ENCODE measurements around the gene LRRC4C.

LRRC4C gene

DNA sequence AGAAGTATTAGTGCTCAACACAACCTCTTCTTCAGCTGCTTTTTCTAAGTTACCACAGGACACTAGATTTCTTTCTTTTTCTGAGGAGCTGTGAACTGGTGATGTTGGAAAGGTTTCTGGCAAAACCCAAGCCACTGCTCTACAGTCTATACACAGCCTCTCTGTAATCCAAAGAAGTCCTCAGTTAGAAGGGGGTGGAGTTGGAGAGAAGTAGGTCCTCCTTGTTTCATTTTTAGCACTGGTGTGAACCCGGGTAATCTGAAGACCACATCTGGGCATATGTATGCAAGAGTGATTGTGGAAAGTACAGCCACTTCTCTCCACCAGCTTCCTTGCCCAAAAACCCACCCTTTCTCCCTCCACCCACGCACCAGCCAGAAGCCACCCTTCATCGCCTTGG, 1168.1 kb downstream of the LRRC4C start:
- no peak for DNase-seq (ENCODE audit: low spot score)

DNA sequence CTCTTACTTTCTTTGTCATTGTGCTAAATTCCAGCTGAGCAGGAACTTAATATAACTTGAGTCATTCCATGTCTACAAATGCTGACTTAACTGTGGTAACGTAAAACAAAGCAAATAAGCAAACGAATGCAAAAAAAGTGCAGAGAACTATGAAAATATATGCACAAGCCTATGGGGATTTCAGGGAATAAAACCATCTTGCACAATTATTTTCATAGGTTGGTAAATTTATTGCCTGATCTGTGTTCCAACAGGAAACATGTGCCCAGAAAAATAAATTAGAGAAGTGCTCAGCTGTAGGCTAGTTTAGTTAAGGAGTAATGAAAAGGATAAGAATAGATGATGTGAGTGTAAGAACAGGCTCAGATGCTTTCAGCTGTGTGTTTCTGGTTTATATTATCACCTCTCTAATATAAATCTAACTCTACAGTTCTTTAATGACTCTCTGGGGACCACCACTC, 1169.3 kb downstream of the LRRC4C start:
- DNase-seq (ENCODE audit: low spot score) = no peak

- DNase-seq (ENCODE audit: low spot score) = no peak
Observed at GRCh38 chr11:40289370-40289769, 1170.1 kb downstream of the LRRC4C start.

DNA sequence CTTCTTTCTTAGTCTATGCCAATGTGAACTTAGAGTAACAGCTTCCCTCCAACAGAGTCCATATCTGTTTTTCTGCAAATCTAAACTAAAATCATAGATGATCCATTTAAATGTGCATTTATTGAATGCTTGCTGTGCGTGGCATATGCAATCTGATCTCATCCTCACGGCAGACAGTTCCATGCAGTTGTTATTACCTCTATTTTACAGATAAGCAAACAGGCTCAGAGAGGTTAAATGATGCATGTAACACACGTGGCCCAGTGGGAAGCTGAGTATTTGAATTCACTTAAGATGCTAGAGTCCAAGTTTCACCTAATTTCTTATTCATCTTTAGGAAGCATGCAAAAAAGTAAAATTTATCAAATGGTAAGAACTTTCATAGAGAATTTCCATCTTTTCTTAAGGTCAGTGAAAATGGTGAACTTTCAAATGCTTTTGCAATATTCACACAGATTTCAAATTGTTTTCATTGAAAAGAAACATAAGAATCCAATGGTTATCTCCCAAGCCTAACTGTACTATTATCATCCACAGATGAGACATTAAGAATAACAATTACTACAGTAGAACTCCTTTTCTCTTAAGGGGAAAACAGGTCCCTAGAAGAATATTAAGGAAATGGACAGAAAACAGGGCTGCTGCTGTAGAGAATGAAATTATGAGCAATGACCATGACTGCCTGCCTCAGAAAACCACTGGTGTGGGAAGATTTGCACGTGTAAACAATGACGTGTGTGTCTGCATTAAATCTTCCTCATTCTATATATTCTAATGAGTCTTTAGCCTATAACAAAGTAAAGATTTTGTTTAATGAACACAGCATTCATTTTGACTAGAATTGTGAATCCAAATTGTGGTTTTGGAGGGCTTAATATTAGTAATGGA, 1171.3 kb downstream of the LRRC4C start:
- no peak for DNase-seq (ENCODE audit: low spot score)

DNA sequence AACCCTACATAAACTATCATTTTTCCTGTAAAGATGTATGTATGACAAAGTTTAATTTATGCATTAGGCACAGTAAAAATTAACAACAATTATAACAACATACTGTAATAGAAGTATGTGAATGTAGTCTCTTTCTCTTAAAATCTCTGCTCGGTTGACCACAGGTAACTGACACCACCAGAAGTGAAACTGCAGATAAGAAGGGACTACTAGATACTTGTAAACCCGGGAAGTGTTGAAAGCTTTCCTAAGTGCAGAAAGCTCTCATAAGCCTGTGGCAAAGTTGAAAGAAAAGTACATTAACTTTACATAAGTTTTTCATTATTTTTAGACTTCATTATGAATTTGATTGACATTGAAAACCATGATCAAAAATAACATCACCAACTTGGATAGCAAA, 1173.3 kb downstream of the LRRC4C start:
- no peak for DNase-seq (ENCODE audit: low spot score)

- DNase-seq (ENCODE audit: low spot score) = no peak
Observed at GRCh38 chr11:40285558-40285957, 1173.9 kb downstream of the LRRC4C start.

DNA sequence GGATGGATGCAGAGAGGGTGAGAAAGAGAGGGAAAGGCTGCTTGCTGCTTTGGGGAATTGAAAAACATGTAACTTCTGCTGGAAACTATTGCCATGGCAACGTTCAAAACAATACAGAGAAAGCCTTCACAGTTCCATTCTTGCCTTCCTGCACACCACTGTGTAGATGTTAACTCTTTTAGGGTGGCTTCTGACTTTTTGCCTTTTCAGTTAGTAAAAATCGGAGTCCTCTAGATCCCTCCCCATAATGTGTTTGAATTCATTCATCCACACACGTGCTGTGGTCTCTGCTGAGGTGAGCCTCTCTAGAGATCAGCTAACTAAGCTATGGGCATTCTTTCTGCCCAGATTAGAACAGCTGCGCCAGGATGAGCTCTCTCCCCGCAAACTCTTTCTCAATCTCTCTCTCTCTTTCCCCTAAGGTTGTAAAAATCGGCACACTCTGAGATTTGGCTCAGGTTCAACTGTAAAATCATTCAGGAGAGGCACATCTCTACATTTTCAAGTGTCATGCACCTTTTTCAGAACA, 1178.3 kb downstream of the LRRC4C start:
- no peak for DNase-seq (ENCODE audit: low spot score)

- DNase-seq (ENCODE audit: low spot score) = no peak
Observed at GRCh38 chr11:40280159-40281051, 1179.0 kb downstream of the LRRC4C start.

GRCh38 chr11:40276960-40277359, 1182.5 kb downstream of the LRRC4C start:
- DNase-seq (ENCODE audit: low spot score) = no peak

GRCh38 chr11:40274017-40274416, 1185.4 kb downstream of the LRRC4C start:
- DNase-seq (ENCODE audit: low spot score) = no peak

DNA sequence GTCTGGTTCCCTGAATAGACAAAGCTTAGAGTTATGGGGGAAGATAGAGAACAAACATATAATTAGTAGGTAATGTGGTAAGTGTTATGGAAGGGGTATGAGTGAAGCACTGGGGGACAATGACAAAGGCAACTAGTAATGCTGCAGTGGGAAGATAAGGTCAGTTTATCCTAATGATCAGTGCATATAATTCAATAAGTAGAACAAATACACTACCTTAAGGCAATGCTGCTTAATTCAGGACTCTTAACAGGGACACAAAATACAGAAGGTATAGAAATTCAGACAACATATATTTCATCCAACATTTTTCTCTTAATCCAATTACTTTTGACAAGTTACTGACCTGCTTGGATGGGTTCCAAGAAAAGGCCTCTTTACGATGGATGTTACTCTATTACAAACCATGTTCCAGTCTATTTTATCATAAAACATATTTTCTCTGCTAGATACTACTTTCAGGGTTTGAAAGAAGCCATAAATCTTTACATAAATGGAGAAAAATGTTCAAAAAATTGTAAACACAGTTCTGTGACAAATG, 1186.2 kb downstream of the LRRC4C start:
- no peak for DNase-seq (ENCODE audit: low spot score)

DNA sequence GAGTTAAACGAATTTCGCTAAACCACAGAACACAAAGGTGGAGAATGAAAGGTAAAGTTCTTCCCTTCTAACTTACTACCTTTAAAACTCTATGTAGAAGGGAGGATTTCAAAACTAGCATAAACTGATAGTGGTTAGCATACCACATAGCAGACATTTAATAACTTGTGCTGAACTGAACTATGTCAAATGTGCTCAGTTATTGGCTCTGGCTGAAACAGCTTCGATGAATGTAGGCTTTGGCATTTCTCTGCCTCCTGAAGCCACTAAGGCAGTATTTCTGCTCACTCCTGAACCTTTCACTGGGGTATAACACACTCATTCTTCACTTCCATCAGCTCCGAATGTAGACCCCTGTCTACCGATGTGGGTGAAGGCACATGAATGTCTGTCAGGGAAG, 1188.1 kb downstream of the LRRC4C start:
- no peak for DNase-seq (ENCODE audit: low spot score)

DNA sequence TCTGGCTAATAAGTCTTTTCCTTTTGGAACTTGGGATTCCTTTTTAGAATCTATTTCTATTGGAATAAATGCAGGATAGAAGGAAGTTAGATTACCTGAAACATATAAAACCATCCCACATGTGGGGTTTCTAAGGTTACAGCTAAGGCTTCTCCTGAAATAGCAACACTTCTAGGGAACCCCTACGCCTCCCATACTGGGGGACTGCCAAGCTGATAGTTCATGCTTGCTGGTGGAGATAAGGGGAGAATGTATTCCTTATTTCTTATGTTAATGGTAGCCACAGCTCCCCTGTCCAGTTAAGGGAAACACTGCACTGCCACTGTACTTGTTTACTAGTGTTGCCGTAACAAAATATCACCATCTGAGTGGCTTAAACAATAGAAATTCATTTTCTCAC, 1189.6 kb downstream of the LRRC4C start:
- DNase-seq (ENCODE audit: low spot score) = no peak

- no peak for DNase-seq (ENCODE audit: low spot score)
Observed at GRCh38 chr11:40268551-40268950, 1190.9 kb downstream of the LRRC4C start.

DNA sequence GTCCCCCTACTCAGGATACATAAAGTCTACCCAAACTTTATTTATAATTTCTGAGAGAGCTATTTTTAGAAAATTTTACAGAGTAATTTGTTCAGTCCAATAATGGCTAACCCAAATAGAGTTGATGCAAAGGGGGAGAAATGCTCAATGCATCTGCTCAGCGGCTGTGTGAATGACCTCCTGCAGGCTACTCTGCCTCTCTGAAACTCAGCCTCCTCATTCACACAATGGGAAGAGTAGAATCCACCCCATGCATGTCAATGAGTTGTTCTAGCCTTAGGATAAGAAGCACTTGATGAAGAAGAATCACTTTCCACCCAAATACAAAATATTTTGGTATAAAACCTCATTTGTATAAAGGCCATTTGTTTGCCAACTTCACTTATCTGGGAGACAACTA, 1204.0 kb downstream of the LRRC4C start:
- DNase-seq (ENCODE audit: low spot score) = no peak

DNA sequence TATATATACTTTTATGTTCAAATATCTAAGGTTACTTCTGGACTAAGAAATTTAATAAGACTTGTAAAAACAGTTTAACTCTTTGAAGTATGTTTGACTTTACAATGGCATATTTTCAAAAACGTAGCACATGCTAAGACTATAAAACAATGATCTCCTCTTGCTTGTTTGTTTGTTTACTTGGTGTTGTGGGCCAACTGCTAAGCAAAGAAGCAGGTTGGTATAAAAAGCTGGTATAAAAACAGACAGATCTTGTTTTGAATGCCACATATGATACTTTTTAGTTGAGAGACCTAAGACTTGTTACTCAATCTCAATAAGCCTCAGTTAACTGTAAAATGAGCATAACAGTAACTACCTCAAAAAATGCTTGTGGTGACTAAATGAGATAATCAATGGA, 1206.3 kb downstream of the LRRC4C start:
- no peak for DNase-seq (ENCODE audit: low spot score)

- no peak for DNase-seq (ENCODE audit: low spot score)
Observed at GRCh38 chr11:40252236-40252635, 1207.2 kb downstream of the LRRC4C start.

DNA sequence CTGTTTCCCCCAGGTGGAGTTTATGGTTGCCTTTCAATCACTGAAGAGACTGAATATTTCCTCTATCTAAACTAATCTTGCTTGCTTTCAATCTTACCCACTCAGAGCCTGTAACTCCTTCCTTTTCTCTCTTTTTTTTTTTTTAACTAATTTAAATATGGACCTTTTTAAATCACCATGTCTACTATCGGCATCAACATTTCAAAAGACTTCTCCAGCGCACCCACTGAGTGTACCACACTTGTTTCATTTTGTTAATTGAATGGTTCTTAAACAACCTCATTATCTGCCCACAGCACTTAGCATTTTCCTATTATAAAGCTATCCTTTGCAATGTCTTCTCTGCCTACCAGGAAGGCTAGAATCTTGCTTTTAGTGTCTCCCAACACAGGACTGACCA, 1212.5 kb downstream of the LRRC4C start:
- no peak for DNase-seq (ENCODE audit: low spot score)

GRCh38 chr11:40241524-40242051, 1217.9 kb downstream of the LRRC4C start:
- DNase-seq (ENCODE audit: low spot score) = no peak

DNA sequence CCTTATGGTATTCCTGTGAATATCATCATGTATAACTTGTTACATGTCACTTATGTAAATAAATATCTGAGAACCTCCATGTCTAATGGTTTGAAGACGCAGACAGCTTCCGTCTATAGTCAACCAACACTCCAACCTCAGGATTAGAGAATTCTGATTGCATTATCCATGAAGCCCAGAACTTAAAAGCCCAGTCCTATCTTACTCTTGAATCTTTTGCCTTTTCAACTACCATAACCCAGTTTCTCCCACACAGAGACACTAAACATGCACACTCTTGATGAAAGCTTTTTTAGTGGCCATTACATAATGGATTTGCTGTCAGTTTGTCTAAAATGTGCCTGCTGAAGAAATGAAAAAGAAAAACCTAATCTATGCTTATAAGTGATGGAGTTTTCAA, 1219.2 kb downstream of the LRRC4C start:
- DNase-seq (ENCODE audit: low spot score) = no peak

- DNase-seq (ENCODE audit: low spot score) = no peak
Observed at GRCh38 chr11:40236526-40236925, 1222.9 kb downstream of the LRRC4C start.

DNA sequence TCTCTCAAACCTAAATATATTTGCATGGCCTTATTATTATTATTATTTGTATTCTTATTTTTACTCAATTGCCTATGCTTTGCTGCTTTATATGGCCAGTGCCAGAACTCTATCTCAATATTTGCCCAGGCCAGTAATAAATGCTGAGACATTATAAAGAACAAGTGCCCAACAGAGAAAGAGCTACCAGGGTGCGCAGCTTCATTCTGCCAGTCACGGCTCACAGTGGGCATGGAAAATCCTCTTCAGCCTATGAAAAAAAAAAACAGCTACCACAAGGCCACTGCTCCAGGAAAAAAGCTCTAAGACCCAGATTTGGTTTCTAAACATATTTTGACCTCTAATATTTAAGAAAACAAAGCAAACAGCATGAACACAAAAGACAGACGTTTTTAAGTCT, 1223.6 kb downstream of the LRRC4C start:
- DNase-seq (ENCODE audit: low spot score) = no peak

All from HuH-7.5 (cell line).